Central memory CD8-positive, alpha-beta T cell (primary cell): ENCODE data around the gene HOXA2.

ENCODE experiments used
- ATAC-seq: fragments of 150-1000 bp; cut with Tn5 transposase; replicated peaks from 2 replicates; pipeline ENCODE4 v1.10.0; 2022; ENCODE audit warnings: mild to moderate bottlenecking, moderate FRiP score, moderate number of reproducible peaks; ENCODE audit not compliant: poor library complexity, severe bottlenecking; ENCODE audit errors: extremely low read depth
- DNase-seq, 2 donors: peaks; one replicate each; pipeline ENCODE4 v3.0.0; 2021; ENCODE audit warnings: low spot score in 2 of 2
- H3K27ac Mint-ChIP-seq: one replicate; pipeline ENCODE4 v1.8.0; 2022; ENCODE audit warnings: low read depth, mild to moderate bottlenecking, moderate library complexity, mixed read lengths
- H3K27me3 Mint-ChIP-seq: one replicate; pipeline ENCODE4 v1.8.0; 2022; ENCODE audit warnings: mixed read lengths
- H3K36me3 Mint-ChIP-seq: one replicate; pipeline ENCODE4 v1.8.0; 2022; ENCODE audit warnings: mild to moderate bottlenecking, moderate library complexity, mixed read lengths; ENCODE audit not compliant: insufficient read depth
- H3K4me1 Mint-ChIP-seq: one replicate; pipeline ENCODE4 v1.8.0; 2022; ENCODE audit warnings: mixed read lengths
- H3K4me3 Mint-ChIP-seq: one replicate; pipeline ENCODE4 v1.8.0; 2022; ENCODE audit warnings: mild to moderate bottlenecking, moderate library complexity, mixed read lengths
- H3K9me3 Mint-ChIP-seq: one replicate; pipeline ENCODE4 v1.8.0; 2022; ENCODE audit warnings: mixed read lengths

The HOXA2 gene

GRCh38 chr7:27092819-27093110 lies 9.7 kb downstream of the HOXA2 start:
- Mint-ChIP-seq H3K36me3 (peaks cover 9% of the 10 kb centered on the region), H3K27me3 (peaks cover 78% of the 10 kb centered on the region), H3K4me1 (peaks cover 29% of the 10 kb centered on the region), H3K4me3 (no peak overlapping the region), H3K9me3 (no peaks in the 10 kb centered on the region), H3K27ac (no peak overlapping the region)
- no peak for DNase-seq
- ATAC-seq = no peak

- ATAC-seq (no peak), DNase-seq (no peak)
- Mint-ChIP-seq H3K27me3 (peaks cover 84% of the 10 kb centered on the region), H3K4me3 (no peak overlapping the region), H3K36me3 (peaks cover 9% of the 10 kb centered on the region), H3K4me1 (peaks cover 27% of the 10 kb centered on the region), H3K27ac (no peak overlapping the region), H3K9me3 (no peaks in the 10 kb centered on the region)
Measured at GRCh38 chr7:27091941-27092818, 10.3 kb downstream of the HOXA2 start.

GRCh38 chr7:27091105-27091504 lies 11.4 kb downstream of the HOXA2 start:
- Mint-ChIP-seq H3K9me3 (no peaks in the 10 kb centered on the region), H3K4me1 (peaks cover 23% of the 10 kb centered on the region), H3K27me3 (peaks cover 92% of the 10 kb centered on the region), H3K4me3 (no peak overlapping the region), H3K27ac (no peak overlapping the region), H3K36me3 (peaks cover 9% of the 10 kb centered on the region)
- no peak for DNase-seq
- ATAC-seq = no peak

- peaks cover 74% of the 10 kb centered on the region for H3K27me3 Mint-ChIP-seq
- no peak overlapping the region for H3K4me3 Mint-ChIP-seq
- no peaks in the 10 kb centered on the region for H3K36me3 Mint-ChIP-seq
- DNase-seq = no peak
- no peak overlapping the region for H3K27ac Mint-ChIP-seq
- ATAC-seq = no peak
- peaks cover 4% of the 10 kb centered on the region for H3K4me1 Mint-ChIP-seq
- no peaks in the 10 kb centered on the region for H3K9me3 Mint-ChIP-seq
Measured at GRCh38 chr7:27088002-27088922, 14.2 kb downstream of the HOXA2 start.

GRCh38 chr7:27083646-27084045 lies 18.8 kb downstream of the HOXA2 start:
- H3K27ac Mint-ChIP-seq = no peak overlapping the region
- ATAC-seq = no peak
- no peak overlapping the region for H3K4me3 Mint-ChIP-seq
- peaks cover 40% of the 10 kb centered on the region for H3K27me3 Mint-ChIP-seq
- H3K36me3 Mint-ChIP-seq = no peaks in the 10 kb centered on the region
- peaks cover 4% of the 10 kb centered on the region for H3K4me1 Mint-ChIP-seq
- no peak for DNase-seq
- H3K9me3 Mint-ChIP-seq = no peaks in the 10 kb centered on the region

GRCh38 chr7:27082171-27082570 lies 20.3 kb downstream of the HOXA2 start:
- DNase-seq = no peak
- Mint-ChIP-seq H3K36me3 (no peaks in the 10 kb centered on the region), H3K4me1 (no peaks in the 10 kb centered on the region), H3K4me3 (no peak overlapping the region), H3K27ac (no peak overlapping the region), H3K27me3 (peaks cover 27% of the 10 kb centered on the region), H3K9me3 (no peaks in the 10 kb centered on the region)
- ATAC-seq = no peak

- H3K4me1 Mint-ChIP-seq = no peaks in the 10 kb centered on the region
- DNase-seq (no peak), ATAC-seq (no peak)
- H3K36me3 Mint-ChIP-seq = peaks cover 1% of the 10 kb centered on the region
- H3K9me3 Mint-ChIP-seq = no peaks in the 10 kb centered on the region
- H3K27me3 Mint-ChIP-seq = peaks cover 24% of the 10 kb centered on the region
- no peak overlapping the region for H3K4me3 Mint-ChIP-seq
- H3K27ac Mint-ChIP-seq = no peak overlapping the region
Measured at GRCh38 chr7:27080844-27081436, 21.5 kb downstream of the HOXA2 start.

GRCh38 chr7:27079234-27079975 lies 23.1 kb downstream of the HOXA2 start:
- no peaks in the 10 kb centered on the region for H3K4me1 Mint-ChIP-seq
- peaks cover 33% of the 10 kb centered on the region for H3K27me3 Mint-ChIP-seq
- no peak overlapping the region for H3K27ac Mint-ChIP-seq
- DNase-seq (no peak), ATAC-seq (no peak)
- H3K36me3 Mint-ChIP-seq = peaks cover 1% of the 10 kb centered on the region
- H3K9me3 Mint-ChIP-seq = no peaks in the 10 kb centered on the region
- H3K4me3 Mint-ChIP-seq = no peak overlapping the region

- H3K27ac Mint-ChIP-seq = no peak overlapping the region
- H3K4me3 Mint-ChIP-seq = no peak overlapping the region
- H3K27me3 Mint-ChIP-seq = peaks cover 40% of the 10 kb centered on the region
- DNase-seq (no peak), ATAC-seq (no peak)
- no peaks in the 10 kb centered on the region for H3K4me1 Mint-ChIP-seq
- no peaks in the 10 kb centered on the region for H3K9me3 Mint-ChIP-seq
- peaks cover 1% of the 10 kb centered on the region for H3K36me3 Mint-ChIP-seq
Measured at GRCh38 chr7:27078616-27079233, 23.8 kb downstream of the HOXA2 start.

- Mint-ChIP-seq H3K27ac (no peak overlapping the region), H3K36me3 (peaks cover 1% of the 10 kb centered on the region), H3K27me3 (peaks cover 50% of the 10 kb centered on the region), H3K4me3 (no peak overlapping the region), H3K4me1 (no peaks in the 10 kb centered on the region), H3K9me3 (no peaks in the 10 kb centered on the region)
- DNase-seq (no peak), ATAC-seq (no peak)
Measured at GRCh38 chr7:27073076-27073475, 29.4 kb downstream of the HOXA2 start.

GRCh38 chr7:27071622-27072390 lies 30.7 kb downstream of the HOXA2 start:
- ATAC-seq = no peak
- Mint-ChIP-seq H3K9me3 (no peaks in the 10 kb centered on the region), H3K27ac (no peak overlapping the region), H3K4me3 (no peak overlapping the region), H3K36me3 (peaks cover 1% of the 10 kb centered on the region), H3K27me3 (peaks cover 63% of the 10 kb centered on the region), H3K4me1 (no peaks in the 10 kb centered on the region)
- DNase-seq = no peak
